OCI-LY1 (cell line): ENCODE results near the gene TRPM3.

ENCODE experiments used
- H2AFZ ChIP-seq: fragments of 200-600 bp; sonication (generic), shearing (Covaris generic); 2 replicates; pipeline ENCODE4 v1.6.0; 2014; ENCODE audit warnings: antibody characterized with exemption, mild to moderate bottlenecking, low read length
- H3F3A ChIP-seq: fragments of 200-600 bp; sonication (generic), shearing (Covaris generic); 2 replicates; pipeline ENCODE4 v1.6.0; 2014; ENCODE audit warnings: mild to moderate bottlenecking, antibody characterized with exemption, low read length, moderate library complexity; ENCODE audit not compliant: insufficient read depth
- H3K27ac ChIP-seq: fragments of 200-600 bp; sonication (generic); 2 replicates; pipeline ENCODE4 v1.5.1; 2014; ENCODE audit warnings: low read length, mixed run types, mild to moderate bottlenecking, low read depth; ENCODE audit not compliant: poor library complexity, severe bottlenecking
- H3K27me3 ChIP-seq: fragments of 200-600 bp; sonication (generic); 2 replicates; pipeline ENCODE4 v1.6.0; 2014; ENCODE audit warnings: antibody characterized with exemption, mild to moderate bottlenecking, low read length, moderate library complexity; ENCODE audit not compliant: insufficient read depth
- H3K36me3 ChIP-seq: fragments of 200-600 bp; sonication (generic); 2 replicates; pipeline ENCODE4 v1.6.1; 2014; ENCODE audit warnings: mild to moderate bottlenecking, antibody characterized with exemption, low read length, moderate library complexity, mixed read lengths; ENCODE audit not compliant: insufficient read depth
- H3K4me1 ChIP-seq: fragments of 200-600 bp; sonication (generic); 2 replicates; pipeline ENCODE4 v1.5.1; 2014; ENCODE audit warnings: mild to moderate bottlenecking, low read length, moderate library complexity; ENCODE audit not compliant: insufficient read depth, severe bottlenecking
- H3K4me2 ChIP-seq: fragments of 200-600 bp; sonication (generic), shearing (Covaris generic); 2 replicates; pipeline ENCODE4 v1.6.1; 2014; ENCODE audit warnings: low read length
- H3K4me3 ChIP-seq: fragments of 200-600 bp; sonication (generic); 2 replicates; pipeline ENCODE4 v1.5.1; 2014; ENCODE audit warnings: low read length, low read depth, mild to moderate bottlenecking, mixed read lengths; ENCODE audit not compliant: poor library complexity, severe bottlenecking
- H3K79me2 ChIP-seq: fragments of 200-600 bp; shearing (Covaris generic); 2 replicates; pipeline ENCODE4 v1.6.1; 2016; ENCODE audit warnings: mixed run types, low read length, mixed read lengths; ENCODE audit not compliant: insufficient read depth
- H3K9ac ChIP-seq: fragments of 200-600 bp; sonication (generic), shearing (Covaris generic); 2 replicates; pipeline ENCODE4 v1.6.1; 2014; ENCODE audit warnings: mild to moderate bottlenecking, low read length, mixed read lengths
- H3K9me2 ChIP-seq: fragments of 200-600 bp; sonication (generic), shearing (Covaris generic); 2 replicates; pipeline ENCODE4 v1.6.1; 2014; ENCODE audit warnings: low read depth, mild to moderate bottlenecking, low read length, mixed read lengths
- H3K9me3 ChIP-seq: fragments of 200-600 bp; shearing (Covaris generic); 2 replicates; pipeline ENCODE4 v1.6.1; 2014; ENCODE audit warnings: low read length, mixed read lengths
- H4K20me1 ChIP-seq: fragments of 200-600 bp; sonication (generic), shearing (Covaris generic); 2 replicates; pipeline ENCODE4 v1.6.0; 2016; ENCODE audit warnings: mild to moderate bottlenecking, low read length; ENCODE audit not compliant: insufficient read depth
- CTCF ChIP-seq: fragments of 200-600 bp; sonication (generic), shearing (Covaris generic); IDR thresholded peaks from 2 replicates; pipeline ENCODE4 v1.5.1; 2017; ENCODE audit warnings: mild to moderate bottlenecking, antibody characterized with exemption, low read length, moderate library complexity, mixed read lengths
- EZH2 ChIP-seq: fragments of 200-600 bp; sonication (generic), shearing (Covaris generic); IDR thresholded peaks from 2 replicates; pipeline ENCODE4 v1.8.0; 2017; ENCODE audit warnings: borderline replicate concordance, mixed run types, mild to moderate bottlenecking, antibody characterized with exemption, low read length, moderate library complexity, mixed read lengths

The TRPM3 gene

GRCh38 chr9:70573308-70573707, 548.1 kb downstream of the TRPM3 start:
- H3K27ac ChIP-seq, result no peak overlapping the region
- H4K20me1 ChIP-seq, result no peaks in the 10 kb centered on the region
- H3K4me3 ChIP-seq, result no peak overlapping the region
- H3K4me1 ChIP-seq, result no peaks in the 10 kb centered on the region
- no peak overlapping the region for H3K9ac ChIP-seq
- no peak overlapping the region for H2AFZ ChIP-seq
- no peaks in the 10 kb centered on the region for H3K27me3 ChIP-seq
- H3K4me2 ChIP-seq, result no peak overlapping the region
- H3K9me2 ChIP-seq, result no peaks in the 10 kb centered on the region
- no peaks in the 10 kb centered on the region for H3K9me3 ChIP-seq
- H3K36me3 ChIP-seq, result no peaks in the 10 kb centered on the region
- no peak for TF ChIP-seq CTCF
- no peak for TF ChIP-seq EZH2
- H3F3A ChIP-seq, result no peaks in the 10 kb centered on the region
- no peaks in the 10 kb centered on the region for H3K79me2 ChIP-seq

GRCh38 chr9:70571258-70571657, 550.2 kb downstream of the TRPM3 start:
- Histone ChIP-seq H3K9me2 (no peaks in the 10 kb centered on the region), H3K27me3 (no peaks in the 10 kb centered on the region), H3K9me3 (no peaks in the 10 kb centered on the region), H3K27ac (no peak overlapping the region), H4K20me1 (no peaks in the 10 kb centered on the region), H3K4me1 (no peaks in the 10 kb centered on the region), H3F3A (no peaks in the 10 kb centered on the region), H3K4me3 (no peak overlapping the region), H3K79me2 (no peaks in the 10 kb centered on the region), H3K4me2 (no peak overlapping the region), H3K36me3 (no peaks in the 10 kb centered on the region), H2AFZ (no peak overlapping the region), H3K9ac (no peak overlapping the region)
- no peak for TF ChIP-seq CTCF
- no peak for TF ChIP-seq EZH2

GRCh38 chr9:70569791-70570190, 551.6 kb downstream of the TRPM3 start:
- no peak for TF ChIP-seq CTCF
- no peak for TF ChIP-seq EZH2
- Histone ChIP-seq H3K4me2 (no peak overlapping the region), H2AFZ (no peak overlapping the region), H4K20me1 (no peaks in the 10 kb centered on the region), H3K9ac (no peak overlapping the region), H3K9me3 (no peaks in the 10 kb centered on the region), H3K4me1 (no peaks in the 10 kb centered on the region), H3K36me3 (no peaks in the 10 kb centered on the region), H3K27me3 (no peaks in the 10 kb centered on the region), H3K79me2 (no peaks in the 10 kb centered on the region), H3K27ac (no peak overlapping the region), H3K4me3 (no peak overlapping the region), H3K9me2 (no peaks in the 10 kb centered on the region), H3F3A (no peaks in the 10 kb centered on the region)
